GM18517 (cell line): Measurements from ENCODE around the gene TOP1.

Source experiments
- ATAC-seq: cut with Tn5 transposase; IDR thresholded peaks from one replicate; pipeline ENCODE4 v1.9.1; 2021; ENCODE audit warnings: mild to moderate bottlenecking, moderate library complexity; ENCODE audit not compliant: unreplicated experiment

Gene TOP1

DNA sequence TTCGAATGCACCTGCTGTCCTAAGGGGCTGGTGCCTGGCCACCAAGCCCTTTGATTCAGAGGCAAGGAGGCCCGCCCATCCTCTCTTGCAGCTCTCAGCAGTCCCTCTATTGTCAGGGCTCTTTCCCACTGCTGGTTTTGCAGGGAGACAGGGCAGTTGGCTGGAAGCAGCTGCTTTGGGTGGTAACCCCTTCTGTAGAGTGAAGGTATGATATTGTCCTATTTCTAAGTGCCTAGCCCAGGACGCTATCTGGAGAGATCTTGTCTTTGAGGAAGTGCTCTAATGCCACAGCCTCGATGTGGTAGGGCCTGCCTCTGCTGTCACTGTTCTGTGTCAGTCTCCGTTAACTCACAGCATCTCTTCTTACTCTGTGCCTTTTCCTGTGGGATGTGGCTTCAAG lies 114.3 kb downstream of the TOP1 start:
- no peak for ATAC-seq

DNA sequence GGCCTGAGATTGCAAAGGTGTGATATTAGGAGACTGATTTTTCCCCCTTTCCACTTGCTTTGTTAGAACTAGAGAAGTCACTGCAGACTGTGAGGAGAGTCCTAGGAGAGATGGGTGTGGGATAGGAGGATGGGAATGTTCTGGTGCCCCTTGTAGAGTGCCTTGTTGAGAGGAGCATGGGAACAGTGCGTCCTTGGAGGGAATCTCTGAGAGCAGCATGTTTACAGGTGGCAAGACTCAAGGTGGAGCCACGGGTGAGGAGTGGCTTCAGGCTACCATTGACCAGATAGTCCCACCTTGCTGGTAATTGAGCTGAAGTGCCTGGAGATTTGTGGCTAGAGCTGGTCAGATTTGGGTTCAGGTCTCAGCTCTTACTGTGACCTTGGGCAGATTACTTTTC lies 114.7 kb downstream of the TOP1 start:
- ATAC-seq, result no peak

DNA sequence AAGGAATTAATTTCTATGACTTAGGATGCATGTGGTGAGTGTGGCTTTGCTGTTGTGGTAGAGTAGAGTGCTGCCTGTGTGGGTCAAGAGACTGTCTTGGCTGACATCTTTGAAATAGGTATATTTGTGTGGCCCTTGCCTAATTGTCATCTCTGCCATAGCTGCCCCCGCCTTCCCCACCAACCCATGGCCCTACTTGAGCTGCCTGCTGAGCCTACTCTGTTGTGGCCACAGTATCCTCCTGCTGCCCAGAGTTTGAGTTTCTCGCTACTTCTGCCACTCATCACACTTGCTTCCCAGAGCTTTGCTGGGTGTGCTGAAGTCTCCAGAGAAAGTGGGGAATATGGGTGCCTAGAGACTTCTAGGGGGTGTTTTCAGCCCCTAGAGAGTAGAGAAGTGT lies 116.7 kb downstream of the TOP1 start:
- no peak for ATAC-seq

DNA sequence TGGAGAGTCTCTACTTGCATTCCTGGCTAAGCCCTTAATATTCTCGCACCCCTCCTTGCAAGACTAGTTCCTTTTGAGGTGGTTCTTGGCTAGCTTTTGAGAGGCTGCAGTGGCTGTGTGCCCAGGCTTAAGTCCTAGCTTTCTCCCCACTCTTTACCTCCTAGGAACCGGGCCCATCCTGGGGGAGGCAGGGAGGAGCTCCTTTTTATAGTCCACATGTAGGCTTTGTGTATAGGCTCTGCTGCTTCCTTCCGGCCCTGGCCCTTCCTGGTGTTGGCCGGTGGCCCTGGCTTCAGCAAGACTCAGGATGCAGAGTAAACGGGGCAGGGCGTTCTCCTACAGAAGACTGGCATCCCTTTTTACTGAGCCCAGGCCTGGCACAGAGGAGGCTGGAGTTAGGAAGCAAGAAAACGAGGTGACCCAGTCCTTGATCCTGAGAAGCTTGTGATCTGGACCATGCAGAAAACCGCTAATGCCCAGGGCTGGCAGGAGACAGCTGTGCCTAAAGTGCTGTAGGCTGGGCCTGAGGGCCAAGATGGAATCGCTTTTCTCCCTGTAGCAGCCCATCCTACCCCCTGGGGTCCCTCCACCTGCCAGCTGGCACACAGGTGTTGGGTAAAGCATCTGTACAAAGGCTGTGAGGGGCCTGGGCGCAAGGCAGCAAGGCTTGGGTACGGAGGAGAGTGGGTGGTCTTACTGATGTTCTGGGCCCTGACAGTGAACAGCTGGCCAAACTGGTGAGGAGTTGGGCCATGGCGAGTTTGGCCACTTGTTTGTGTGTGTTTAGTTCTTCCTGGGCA lies 117.4 kb downstream of the TOP1 start:
- no peak for ATAC-seq

DNA sequence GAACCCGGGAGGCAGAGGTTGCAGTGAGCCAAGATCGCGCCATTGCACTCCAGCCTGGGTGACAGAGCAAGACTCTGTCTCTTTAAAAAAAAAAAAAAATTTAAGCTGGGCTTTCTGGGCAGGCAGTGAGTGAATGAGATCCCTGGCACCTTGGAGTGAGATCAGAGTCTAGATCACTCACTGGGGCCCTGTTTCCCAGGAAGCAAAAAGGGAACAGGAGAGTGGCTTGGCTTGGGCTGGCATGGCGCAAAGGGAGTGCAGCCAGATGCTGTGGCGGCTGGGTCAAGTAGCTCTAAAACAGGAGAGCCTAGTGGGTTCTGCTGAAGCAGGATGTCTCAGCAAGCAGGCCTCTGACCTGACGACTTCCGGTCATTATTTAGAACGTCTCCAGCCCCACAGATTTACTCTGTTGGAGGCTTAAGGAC lies 119.2 kb downstream of the TOP1 start:
- ATAC-seq, result no peak

DNA sequence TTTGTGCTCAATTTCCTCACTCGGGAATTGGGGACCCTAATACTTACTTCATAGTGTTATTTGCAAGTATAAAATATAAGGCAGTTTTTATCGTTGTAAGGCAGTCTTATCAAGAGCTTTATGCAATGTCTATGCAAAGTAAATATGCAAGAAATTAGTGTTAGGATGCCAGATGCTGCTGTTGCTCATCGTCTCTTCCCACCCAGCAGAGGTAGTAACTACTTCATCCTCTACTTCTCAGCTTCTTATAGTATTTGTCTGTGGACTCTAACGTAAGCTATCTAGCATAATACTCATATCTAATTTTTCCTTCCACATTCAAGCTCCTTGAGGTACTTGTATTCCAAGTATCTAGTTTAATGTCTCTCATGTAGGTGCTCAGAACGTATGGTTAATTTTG lies 120.3 kb downstream of the TOP1 start:
- ATAC-seq, result no peak

GRCh38 chr20:41150664-41151063 lies 122.0 kb downstream of the TOP1 start:
- no peak for ATAC-seq

- no peak for ATAC-seq
Measured at GRCh38 chr20:41151134-41151869, 122.7 kb downstream of the TOP1 start.

DNA sequence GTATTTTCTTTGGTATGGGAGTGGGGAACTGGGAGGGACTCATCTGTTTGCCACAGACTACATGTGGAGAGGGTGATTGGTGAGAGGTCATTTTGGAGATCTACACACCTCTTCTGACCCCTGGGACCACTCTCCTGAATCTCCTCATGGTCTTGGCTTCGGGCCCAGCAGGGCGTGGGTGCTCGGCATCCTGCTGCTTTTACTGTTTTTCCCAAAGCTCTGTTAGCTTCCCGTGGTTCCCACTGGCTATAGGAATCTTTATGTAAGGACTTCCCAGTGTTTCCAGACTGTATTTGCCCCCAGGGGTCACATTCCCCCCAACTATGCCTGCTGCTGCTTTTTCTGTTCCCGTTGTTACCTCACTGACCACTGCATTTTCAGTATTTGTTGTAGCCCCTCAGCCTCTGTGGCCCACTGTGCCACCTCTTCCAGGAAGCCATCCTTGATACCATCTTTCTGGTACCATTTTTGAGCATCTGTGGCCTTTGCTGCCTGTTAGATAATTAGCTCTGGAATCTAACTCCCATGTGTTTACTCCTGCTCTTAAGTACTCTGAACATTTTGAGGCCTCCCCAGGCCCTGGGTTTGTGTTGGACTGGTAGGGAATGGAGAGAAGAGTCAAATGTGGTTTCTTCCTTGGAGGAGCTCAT lies 123.6 kb downstream of the TOP1 start:
- no peak for ATAC-seq

DNA sequence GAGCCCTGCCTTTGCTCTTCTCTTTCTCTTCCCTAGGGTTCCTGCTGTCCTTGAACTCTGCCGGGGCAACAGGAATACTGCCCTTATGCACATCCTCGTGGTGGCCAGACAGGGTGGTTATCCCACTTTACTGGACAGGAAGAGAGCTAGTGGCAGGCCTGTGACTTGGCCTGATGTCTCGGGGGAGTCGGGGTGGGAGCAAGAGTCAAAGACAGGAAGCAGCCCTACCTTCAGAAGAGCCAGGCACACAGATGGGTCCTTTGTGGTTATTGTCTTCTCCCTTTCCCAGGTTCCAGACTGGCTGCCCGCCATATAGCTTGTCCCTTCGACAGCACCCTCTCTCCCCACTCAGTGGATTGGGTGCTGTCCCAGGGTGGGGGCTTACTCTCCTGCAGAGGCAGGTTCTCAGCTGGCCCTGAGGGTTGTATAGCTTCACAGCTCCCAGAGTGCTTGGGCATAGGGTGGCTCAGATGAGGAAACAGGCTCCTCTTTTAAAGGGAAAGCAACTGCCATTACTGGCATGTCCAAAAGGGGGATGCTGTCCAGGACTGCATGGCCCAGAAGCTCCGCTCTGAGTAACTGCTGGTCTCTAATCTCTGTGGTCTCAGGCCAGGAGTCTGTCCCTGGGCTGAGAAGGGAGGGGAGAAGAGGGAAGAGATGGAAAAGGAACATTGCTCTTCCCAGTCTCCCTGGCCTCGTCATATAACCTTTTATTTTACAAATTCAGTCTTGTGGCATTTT lies 126.0 kb downstream of the TOP1 start:
- ATAC-seq, result no peak

DNA sequence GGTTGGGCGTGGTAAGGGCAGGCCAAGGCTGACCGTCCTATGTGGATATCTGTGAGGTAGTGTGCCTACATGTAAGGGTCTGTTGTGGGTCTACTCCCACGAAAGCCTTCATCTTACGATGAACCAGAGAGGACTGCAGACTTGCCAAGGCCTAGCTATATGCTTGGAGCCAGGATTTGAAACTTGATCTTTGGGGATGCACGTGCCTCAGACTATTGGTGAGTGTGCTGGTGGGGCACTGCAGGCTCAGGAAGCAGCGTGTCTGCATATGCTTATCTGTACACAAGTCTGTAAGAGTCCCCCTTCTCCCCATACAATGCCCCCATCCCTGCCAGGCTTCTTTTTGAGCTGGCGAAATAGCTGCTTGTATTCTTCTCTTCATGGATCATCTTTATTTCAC lies 126.6 kb downstream of the TOP1 start:
- no peak for ATAC-seq

DNA sequence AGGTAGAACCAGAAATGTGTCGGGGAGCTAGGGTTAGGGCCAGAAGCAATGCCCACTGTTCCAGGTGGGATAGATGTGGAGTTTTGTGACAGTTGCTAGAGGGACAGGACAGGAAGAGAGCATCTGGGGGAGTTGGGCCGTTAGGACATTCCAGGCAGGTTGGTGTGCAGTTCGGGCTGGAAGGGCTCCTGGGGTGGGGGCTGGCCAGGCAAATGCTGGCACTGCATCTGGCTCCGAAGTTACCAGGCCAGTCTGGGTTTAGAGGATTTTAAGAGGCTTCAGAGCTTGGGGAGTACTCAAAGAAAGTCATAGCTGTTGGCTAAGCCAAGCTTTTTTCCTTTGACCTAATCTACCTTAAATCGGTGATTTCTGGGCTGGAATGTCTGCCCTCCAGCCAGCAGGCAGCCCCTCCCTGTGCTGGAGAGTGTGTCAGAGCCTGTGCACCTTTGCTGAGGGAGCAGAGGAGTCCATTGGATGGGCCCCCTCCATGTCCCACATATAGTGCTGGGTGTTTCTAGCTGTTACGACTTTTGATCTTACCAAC lies 129.5 kb downstream of the TOP1 start:
- no peak for ATAC-seq

DNA sequence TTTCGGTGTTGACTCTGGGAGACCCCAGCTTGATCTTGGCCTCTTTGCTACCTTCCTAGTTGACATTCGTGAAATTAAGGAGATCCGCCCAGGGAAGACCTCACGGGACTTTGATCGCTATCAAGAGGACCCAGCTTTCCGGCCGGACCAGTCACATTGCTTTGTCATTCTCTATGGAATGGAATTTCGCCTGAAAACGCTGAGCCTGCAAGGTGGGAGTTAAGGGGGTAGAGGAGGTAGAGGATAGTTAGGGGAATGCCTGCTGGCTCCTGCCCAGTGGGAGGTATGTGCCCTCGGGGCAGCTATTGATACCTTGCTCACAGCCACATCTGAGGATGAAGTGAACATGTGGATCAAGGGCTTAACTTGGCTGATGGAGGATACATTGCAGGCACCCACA lies 130.9 kb downstream of the TOP1 start:
- no peak for ATAC-seq

- ATAC-seq, result no peak
Measured at GRCh38 chr20:41160686-41161085, 132.1 kb downstream of the TOP1 start.

DNA sequence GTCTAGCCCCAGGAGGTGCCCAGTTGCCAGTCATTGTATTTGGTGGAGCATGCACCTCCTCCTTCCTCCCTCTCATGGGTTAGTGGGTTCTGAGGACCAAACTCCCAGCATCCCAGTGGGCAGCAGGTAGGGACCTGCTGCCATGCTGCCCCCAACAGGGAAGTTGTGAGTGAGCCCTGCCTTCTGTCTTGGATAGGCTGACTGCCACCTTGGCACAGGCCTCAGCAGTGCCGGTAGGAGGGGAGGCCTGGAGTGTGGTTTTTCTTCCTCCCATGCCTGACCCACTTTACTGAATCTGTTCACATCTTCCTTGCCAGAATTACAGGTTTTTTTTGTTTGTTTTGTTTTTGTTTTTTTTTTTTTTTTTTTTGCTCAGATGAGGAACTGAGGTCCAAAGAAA lies 133.3 kb downstream of the TOP1 start:
- no peak for ATAC-seq

DNA sequence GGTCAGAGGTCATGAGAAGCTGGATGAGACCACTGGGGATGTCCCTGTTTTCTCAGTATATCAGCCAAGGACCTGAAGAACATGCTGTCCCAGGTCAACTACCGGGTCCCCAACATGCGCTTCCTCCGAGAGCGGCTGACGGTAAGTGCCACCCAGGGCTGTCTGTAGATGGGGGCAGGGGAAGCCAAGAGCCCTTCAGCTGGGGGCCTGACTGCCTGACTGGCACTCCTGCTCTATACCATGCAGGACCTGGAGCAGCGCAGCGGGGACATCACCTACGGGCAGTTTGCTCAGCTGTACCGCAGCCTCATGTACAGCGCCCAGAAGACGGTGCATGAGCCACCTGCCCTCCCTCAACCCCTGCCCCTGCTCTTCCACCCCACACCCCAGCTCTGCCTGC lies 133.8 kb downstream of the TOP1 start:
- no peak for ATAC-seq

- ATAC-seq, result no peak
Measured at GRCh38 chr20:41163821-41164220, 135.2 kb downstream of the TOP1 start.

DNA sequence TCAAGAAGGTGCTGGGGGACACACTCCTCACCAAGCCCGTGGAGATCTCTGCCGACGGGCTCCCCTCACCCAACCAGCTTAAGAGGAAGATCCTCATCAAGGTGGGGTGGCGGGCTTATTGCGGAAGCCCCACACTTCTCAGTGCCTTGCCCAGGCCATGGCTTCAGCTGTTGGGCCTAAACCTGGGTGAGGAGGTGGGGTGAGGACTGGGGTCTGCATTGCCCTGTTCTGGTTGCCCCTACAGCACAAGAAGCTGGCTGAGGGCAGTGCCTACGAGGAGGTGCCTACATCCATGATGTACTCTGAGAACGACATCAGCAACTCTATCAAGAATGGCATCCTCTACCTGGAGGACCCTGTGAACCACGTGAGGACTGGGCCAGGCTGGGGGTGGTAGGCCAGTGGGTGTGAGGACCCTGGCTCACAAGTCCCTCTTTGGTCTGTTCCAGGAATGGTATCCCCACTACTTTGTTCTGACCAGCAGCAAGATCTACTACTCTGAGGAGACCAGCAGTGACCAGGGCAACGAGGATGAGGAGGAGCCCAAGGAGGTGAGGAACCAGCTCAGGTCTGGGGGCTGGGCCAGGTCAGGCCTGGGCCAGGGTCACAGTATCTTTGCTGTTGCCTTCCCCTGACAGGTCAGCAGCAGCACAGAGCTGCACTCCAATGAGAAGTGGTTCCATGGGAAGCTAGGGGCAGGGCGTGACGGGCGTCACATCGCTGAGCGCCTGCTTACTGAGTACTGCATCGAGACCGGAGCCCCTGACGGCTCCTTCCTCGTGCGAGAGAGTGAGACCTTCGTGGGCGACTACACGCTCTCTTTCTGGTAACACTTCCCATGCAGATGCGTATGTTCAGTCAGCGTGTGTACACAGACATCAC lies 136.6 kb downstream of the TOP1 start:
- no peak for ATAC-seq

- ATAC-seq, result no peak
Measured at GRCh38 chr20:41166201-41167117, 137.8 kb downstream of the TOP1 start.
